ENCODE measurements around the gene STRN.

DNA sequence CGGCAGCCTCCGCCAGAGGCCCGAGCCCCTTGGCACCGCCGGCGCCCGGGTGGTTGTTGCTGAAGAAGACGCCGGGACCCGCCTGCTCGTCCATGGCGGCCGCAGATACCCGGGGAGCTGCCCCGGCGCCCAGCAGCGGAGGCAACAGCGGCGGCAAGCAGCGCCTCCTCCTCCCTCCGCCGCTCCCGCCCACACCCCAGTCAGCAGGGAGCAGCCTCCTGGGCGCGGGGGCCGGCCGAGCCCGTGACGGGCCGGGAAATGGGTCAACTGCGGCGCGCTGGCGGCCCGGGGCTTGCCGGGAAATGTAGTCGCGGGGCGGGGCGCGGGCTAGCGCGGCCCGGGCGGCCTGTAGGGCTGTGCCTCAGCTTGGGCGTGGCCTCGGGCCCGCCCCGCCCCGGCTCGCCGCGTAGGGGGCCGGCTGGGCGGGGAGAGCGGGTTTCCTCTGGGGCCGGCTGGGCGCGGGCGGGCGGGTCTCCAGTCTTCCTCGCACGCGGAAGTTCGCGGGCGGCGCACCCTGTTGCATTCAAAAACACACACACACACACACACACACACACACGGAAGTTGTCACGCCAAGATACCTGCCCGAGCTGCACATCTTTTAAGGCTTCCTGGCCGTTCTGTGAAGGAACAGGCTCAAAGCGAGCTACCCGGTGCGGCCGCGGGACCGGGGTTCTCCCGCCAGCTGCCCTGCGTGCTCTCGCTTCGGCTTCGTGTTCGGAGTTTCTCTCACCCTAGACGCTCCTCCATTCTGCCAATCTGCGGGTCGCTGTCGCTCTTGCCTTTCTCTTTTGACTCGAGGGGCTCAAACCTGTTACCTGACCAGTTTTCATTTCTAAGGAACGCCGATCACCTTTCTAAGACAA, at the start of gene STRN:
- TF ChIP-seq, protein P1, sequence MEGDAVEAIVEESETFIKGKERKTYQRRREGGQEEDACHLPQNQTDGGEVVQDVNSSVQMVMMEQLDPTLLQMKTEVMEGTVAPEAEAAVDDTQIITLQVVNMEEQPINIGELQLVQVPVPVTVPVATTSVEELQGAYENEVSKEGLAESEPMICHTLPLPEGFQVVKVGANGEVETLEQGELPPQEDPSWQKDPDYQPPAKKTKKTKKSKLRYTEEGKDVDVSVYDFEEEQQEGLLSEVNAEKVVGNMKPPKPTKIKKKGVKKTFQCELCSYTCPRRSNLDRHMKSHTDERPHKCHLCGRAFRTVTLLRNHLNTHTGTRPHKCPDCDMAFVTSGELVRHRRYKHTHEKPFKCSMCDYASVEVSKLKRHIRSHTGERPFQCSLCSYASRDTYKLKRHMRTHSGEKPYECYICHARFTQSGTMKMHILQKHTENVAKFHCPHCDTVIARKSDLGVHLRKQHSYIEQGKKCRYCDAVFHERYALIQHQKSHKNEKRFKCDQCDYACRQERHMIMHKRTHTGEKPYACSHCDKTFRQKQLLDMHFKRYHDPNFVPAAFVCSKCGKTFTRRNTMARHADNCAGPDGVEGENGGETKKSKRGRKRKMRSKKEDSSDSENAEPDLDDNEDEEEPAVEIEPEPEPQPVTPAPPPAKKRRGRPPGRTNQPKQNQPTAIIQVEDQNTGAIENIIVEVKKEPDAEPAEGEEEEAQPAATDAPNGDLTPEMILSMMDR (conservative IDR thresholded peaks at IDR 0.05; ENCODE audit: low read length): no peak
- TF ChIP-seq EZH2phosphoT487 (IDR thresholded peaks at IDR 0.05; ENCODE audit: borderline replicate concordance, low read depth, low read length): no peak
